GM12878 (cell line): ENCODE results near the gene CATSPERD. TPM values are rescaled to one million over a fixed set of nuclear protein-coding genes. Genes with fewer than 3 reads are reported as not detected.

Experiments
- BCL3 ChIP-seq: IDR thresholded peaks from 2 replicates; pipeline ENCODE4 v1.6.1; 2011; ENCODE audit warnings: borderline replicate concordance, low read depth, mild to moderate bottlenecking, moderate library complexity, low read length; ENCODE audit not compliant: insufficient read depth, poor library complexity, severe bottlenecking
- CHD1 ChIP-seq: IDR thresholded peaks from 2 replicates; pipeline ENCODE4 v1.6.1; 2012; ENCODE audit warnings: low read depth, low read length, improper control_type of control experiment
- CREM ChIP-seq: IDR thresholded peaks from 2 replicates; pipeline ENCODE4 v1.6.1; 2014; ENCODE audit warnings: antibody characterized with exemption, low read depth
- EGR1 ChIP-seq, 2 experiments: IDR thresholded peaks; 1 replicate in 1 of 2; 2 replicates in 1 of 2; pipeline ENCODE4 v1.6.1; 2011 to 2012; ENCODE audit warnings: low read depth in 2 of 2, low read length in 2 of 2, borderline replicate concordance in 1 of 2, mild to moderate bottlenecking in 1 of 2, moderate library complexity in 1 of 2
- GATAD2B ChIP-seq: fragments of 450-650 bp; conservative IDR thresholded peaks from 2 replicates; pipeline ENCODE4 v1.6.1; 2017; ENCODE audit warnings: low read depth, mild to moderate bottlenecking, moderate library complexity
- KAT2A ChIP-seq: conservative IDR thresholded peaks from 2 replicates; pipeline ENCODE4 v1.6.1; 2011; ENCODE audit warnings: low read depth, low read length; ENCODE audit not compliant: control insufficient read depth
- KLF5 ChIP-seq: fragments of 450-650 bp; IDR thresholded peaks from 2 replicates; pipeline ENCODE4 v1.6.1; 2014; ENCODE audit warnings: mild to moderate bottlenecking; ENCODE audit not compliant: partially characterized antibody
- NBN ChIP-seq: fragments of 450-650 bp; IDR thresholded peaks from 2 replicates; pipeline ENCODE4 v1.6.1; 2016
- NFYB ChIP-seq: IDR thresholded peaks from 2 replicates; pipeline ENCODE4 v1.6.1; 2011; ENCODE audit warnings: low read depth, mild to moderate bottlenecking, low read length, improper control_type of control experiment, moderate library complexity; ENCODE audit not compliant: insufficient read depth
- PKNOX1 ChIP-seq: fragments of 450-650 bp; IDR thresholded peaks from 2 replicates; pipeline ENCODE4 v1.6.1; 2016; ENCODE audit warnings: mild to moderate bottlenecking
- STAT1 ChIP-seq: fragments of 450-650 bp; conservative IDR thresholded peaks from 2 replicates; pipeline ENCODE4 v1.6.1; 2014; ENCODE audit warnings: antibody characterized with exemption, mild to moderate bottlenecking
- TBL1XR1 ChIP-seq: IDR thresholded peaks from 2 replicates; pipeline ENCODE4 v1.6.1; 2012; ENCODE audit warnings: low read depth, low read length, improper control_type of control experiment
- USF2 ChIP-seq: IDR thresholded peaks from 2 replicates; pipeline ENCODE4 v1.6.1; 2011; ENCODE audit warnings: low read depth, low read length, improper control_type of control experiment, borderline replicate concordance
- YBX1 ChIP-seq: fragments of 450-650 bp; IDR thresholded peaks from 2 replicates; pipeline ENCODE4 v1.6.1; 2016; ENCODE audit warnings: antibody characterized with exemption
- ZBED1 ChIP-seq: IDR thresholded peaks from 2 replicates; pipeline ENCODE4 v1.6.1; 2016; ENCODE audit warnings: borderline replicate concordance
- ZNF217 ChIP-seq: fragments of 450-650 bp; IDR thresholded peaks from 2 replicates; pipeline ENCODE4 v1.6.1; 2017; ENCODE audit warnings: antibody characterized with exemption, mild to moderate bottlenecking
- ZNF592 ChIP-seq: fragments of 450-650 bp; IDR thresholded peaks from 2 replicates; pipeline ENCODE4 v1.6.1; 2017; ENCODE audit warnings: mild to moderate bottlenecking, moderate library complexity
- polyA plus RNA-seq, 11 experiments: library from polyadenylated mRNA; depleted of rRNA in 4 of 11; unstranded in 6 of 11; stranded (reverse) in 5 of 11; fragments of >200 nt; fragmentation: Nextera tagmentation in 4 of 11; fragmentation: Illumina TruSeq in 1 of 11; extraction: Ambion mirVana in 4 of 11; extraction: Trizol in 1 of 11; gene quantifications; 1 replicate in 1 of 11; 2 replicates in 10 of 11; pipeline versions ENCODE4 v1.2.1 to v1.2.3, GENCODE V29; 2011 to 2016; ENCODE audit warnings: inconsistent platforms in 2 of 11, missing spikeins in 2 of 11, low read depth in 1 of 11
- total RNA-seq, 4 experiments: library from RNA; depleted of rRNA in 3 of 4; stranded (reverse); fragments of >200 nt in 3 of 4; fragmentation: Illumina TruSeq in 1 of 4; extraction: Trizol in 1 of 4; gene quantifications; 2 replicates each; pipeline versions ENCODE4 v1.2.1 to v1.2.3, GENCODE V29; 2013 to 2021
- TF ChIP-seq, protein P1 (sequence below): fragments of 150-350 bp; IDR thresholded peaks from 2 replicates; pipeline ENCODE4 v1.6.1; 2016; ENCODE audit warnings: low read depth, low read length

The CATSPERD gene
- total and polyA plus RNA-seq, 10 of the 15 experiments (the other 5 are each of a cell fraction or from before 2014, with no cell fraction given): 0.02 to 0.38 (median 0.11) TPM; not detected in 5

- no peak for TF ChIP-seq BCL3
- TF ChIP-seq, protein P1, sequence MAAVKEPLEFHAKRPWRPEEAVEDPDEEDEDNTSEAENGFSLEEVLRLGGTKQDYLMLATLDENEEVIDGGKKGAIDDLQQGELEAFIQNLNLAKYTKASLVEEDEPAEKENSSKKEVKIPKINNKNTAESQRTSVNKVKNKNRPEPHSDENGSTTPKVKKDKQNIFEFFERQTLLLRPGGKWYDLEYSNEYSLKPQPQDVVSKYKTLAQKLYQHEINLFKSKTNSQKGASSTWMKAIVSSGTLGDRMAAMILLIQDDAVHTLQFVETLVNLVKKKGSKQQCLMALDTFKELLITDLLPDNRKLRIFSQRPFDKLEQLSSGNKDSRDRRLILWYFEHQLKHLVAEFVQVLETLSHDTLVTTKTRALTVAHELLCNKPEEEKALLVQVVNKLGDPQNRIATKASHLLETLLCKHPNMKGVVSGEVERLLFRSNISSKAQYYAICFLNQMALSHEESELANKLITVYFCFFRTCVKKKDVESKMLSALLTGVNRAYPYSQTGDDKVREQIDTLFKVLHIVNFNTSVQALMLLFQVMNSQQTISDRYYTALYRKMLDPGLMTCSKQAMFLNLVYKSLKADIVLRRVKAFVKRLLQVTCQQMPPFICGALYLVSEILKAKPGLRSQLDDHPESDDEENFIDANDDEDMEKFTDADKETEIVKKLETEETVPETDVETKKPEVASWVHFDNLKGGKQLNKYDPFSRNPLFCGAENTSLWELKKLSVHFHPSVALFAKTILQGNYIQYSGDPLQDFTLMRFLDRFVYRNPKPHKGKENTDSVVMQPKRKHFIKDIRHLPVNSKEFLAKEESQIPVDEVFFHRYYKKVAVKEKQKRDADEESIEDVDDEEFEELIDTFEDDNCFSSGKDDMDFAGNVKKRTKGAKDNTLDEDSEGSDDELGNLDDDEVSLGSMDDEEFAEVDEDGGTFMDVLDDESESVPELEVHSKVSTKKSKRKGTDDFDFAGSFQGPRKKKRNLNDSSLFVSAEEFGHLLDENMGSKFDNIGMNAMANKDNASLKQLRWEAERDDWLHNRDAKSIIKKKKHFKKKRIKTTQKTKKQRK: no peak
- peak; percentile 58; the same call in 1 of the 2 replicates for TF ChIP-seq TBL1XR1
- 0 out of 2 replicates have a peak, but pooled peaks have one; percentile 41 for TF ChIP-seq PKNOX1
- peak; percentile 94 for TF ChIP-seq USF2
- TF ChIP-seq YBX1: no peak
- TF ChIP-seq KAT2A: no peak
- peak; percentile 91 for TF ChIP-seq KLF5
- no peak for TF ChIP-seq ZNF592
- no peak for TF ChIP-seq NFYB
- peak; percentile 96 for TF ChIP-seq CREM
- no peak for TF ChIP-seq CHD1
- no peak for TF ChIP-seq ZBED1
- TF ChIP-seq STAT1: peak; percentile 51; the same call in 1 of the 2 replicates
- no peak for TF ChIP-seq ZNF217
- TF ChIP-seq EGR1 (IDR thresholded peaks at IDR 0.05; ENCODE audit: borderline replicate concordance in 1 of 2, low read depth in 2 of 2, low read length in 2 of 2): no peak
- peak; percentile 75; the same call in 1 of the 2 replicates for TF ChIP-seq GATAD2B
- TF ChIP-seq NBN: 0 out of 2 replicates have a peak, but pooled peaks have one; percentile 7
Measured at GRCh38 chr19:5680437-5681368, 39.7 kb upstream of the CATSPERD start, which contains the start of the genes HSD11B1L and MICOS13 (continued).
